SJCRH30 (cell line): ENCODE data around the gene UBE2QL1. TPM values are rescaled to one million over a fixed set of nuclear protein-coding genes. Genes with fewer than 3 reads are reported as not detected.

ENCODE experiments used
- DNase-seq, 2 experiments: peaks; one replicate each; pipeline ENCODE4 v3.0.0-alpha.2; 2015 to 2020
- H3K27ac ChIP-seq: fragments of 250-450 bp; sonication (Bioruptor Pico); 2 replicates; pipeline ENCODE4 v1.5.1; 2020; ENCODE audit warnings: mild to moderate bottlenecking, moderate library complexity
- H3K27me3 ChIP-seq: fragments of 250-450 bp; sonication (Bioruptor Pico); 2 replicates; pipeline ENCODE4 v1.5.1; 2020; ENCODE audit warnings: mild to moderate bottlenecking, moderate library complexity
- H3K36me3 ChIP-seq: fragments of 250-450 bp; sonication (Bioruptor Pico); 2 replicates; pipeline ENCODE4 v1.5.1; 2020; ENCODE audit warnings: mild to moderate bottlenecking, moderate library complexity
- H3K4me1 ChIP-seq: fragments of 250-450 bp; sonication (Bioruptor Pico); 2 replicates; pipeline ENCODE4 v1.5.1; 2020; ENCODE audit warnings: mild to moderate bottlenecking, moderate library complexity
- H3K4me3 ChIP-seq: fragments of 250-450 bp; sonication (Bioruptor Pico); 2 replicates; pipeline ENCODE4 v1.5.1; 2020; ENCODE audit warnings: mild to moderate bottlenecking, moderate library complexity
- H3K9me3 ChIP-seq: fragments of 250-450 bp; sonication (Bioruptor Pico); replicated peaks from 2 replicates; pipeline ENCODE4 v1.5.1; 2020; ENCODE audit warnings: mild to moderate bottlenecking, moderate library complexity
- total RNA-seq: library from RNA; depleted of rRNA; stranded (reverse); fragments of >200 nt; shearing (Covaris generic); gene quantifications from 2 replicates; pipeline ENCODE4 v1.2.3, GENCODE V29; 2014; rRNA removed

Gene UBE2QL1, protein sequence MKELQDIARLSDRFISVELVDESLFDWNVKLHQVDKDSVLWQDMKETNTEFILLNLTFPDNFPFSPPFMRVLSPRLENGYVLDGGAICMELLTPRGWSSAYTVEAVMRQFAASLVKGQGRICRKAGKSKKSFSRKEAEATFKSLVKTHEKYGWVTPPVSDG
- total RNA-seq, result 0.02 TPM in 1 of 2 replicates, not detected in the other

DNA sequence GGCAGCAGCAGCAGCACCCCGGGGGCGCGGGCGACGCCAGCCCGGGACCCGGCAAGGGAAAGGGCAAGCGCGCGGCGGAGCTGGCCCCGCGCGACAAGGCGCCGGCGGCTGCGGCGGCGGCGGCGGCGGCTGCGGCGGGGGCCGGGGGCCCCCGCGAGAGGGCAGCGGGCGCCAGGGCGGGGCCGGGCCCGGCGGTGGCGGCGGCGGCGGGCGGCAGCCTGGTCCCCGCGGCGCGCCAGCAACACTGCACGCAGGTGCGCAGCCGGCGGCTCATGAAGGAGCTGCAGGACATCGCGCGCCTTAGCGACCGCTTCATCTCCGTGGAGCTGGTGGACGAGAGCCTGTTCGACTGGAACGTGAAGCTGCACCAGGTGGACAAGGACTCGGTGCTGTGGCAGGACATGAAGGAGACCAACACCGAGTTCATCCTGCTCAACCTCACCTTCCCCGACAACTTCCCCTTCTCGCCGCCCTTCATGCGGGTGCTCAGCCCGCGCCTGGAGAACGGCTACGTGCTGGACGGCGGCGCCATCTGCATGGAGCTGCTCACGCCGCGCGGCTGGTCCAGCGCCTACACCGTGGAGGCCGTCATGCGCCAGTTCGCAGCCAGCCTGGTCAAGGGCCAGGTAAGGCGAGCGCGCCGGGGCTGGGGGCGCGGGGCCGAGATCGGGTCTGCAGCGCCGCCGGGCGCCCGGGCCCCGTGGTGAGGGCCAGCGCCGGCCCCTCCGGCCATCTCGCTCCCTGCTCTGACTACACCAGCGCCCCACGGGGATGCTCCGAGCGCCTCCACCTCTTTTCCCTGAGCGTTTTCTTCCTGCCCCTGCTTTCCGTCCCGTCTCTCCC lies at the start of gene UBE2QL1:
Gene UBE2QL1 (plus strand): TSS at position 238 of the 843 bp plus-strand sequence. CDS start 35 bp downstream, at position 273.
- H3K36me3 ChIP-seq, result no peaks in the 10 kb centered on the region
- H3K4me1 ChIP-seq, result no peaks in the 10 kb centered on the region
- no peak within 1 kb of the TSS for H3K4me3 ChIP-seq
- no peak for DNase-seq
- H3K27me3 ChIP-seq, result no peaks in the 10 kb centered on the region
- no peaks in the 10 kb centered on the region for H3K9me3 ChIP-seq
- no peak within 1 kb of the TSS for H3K27ac ChIP-seq

DNA sequence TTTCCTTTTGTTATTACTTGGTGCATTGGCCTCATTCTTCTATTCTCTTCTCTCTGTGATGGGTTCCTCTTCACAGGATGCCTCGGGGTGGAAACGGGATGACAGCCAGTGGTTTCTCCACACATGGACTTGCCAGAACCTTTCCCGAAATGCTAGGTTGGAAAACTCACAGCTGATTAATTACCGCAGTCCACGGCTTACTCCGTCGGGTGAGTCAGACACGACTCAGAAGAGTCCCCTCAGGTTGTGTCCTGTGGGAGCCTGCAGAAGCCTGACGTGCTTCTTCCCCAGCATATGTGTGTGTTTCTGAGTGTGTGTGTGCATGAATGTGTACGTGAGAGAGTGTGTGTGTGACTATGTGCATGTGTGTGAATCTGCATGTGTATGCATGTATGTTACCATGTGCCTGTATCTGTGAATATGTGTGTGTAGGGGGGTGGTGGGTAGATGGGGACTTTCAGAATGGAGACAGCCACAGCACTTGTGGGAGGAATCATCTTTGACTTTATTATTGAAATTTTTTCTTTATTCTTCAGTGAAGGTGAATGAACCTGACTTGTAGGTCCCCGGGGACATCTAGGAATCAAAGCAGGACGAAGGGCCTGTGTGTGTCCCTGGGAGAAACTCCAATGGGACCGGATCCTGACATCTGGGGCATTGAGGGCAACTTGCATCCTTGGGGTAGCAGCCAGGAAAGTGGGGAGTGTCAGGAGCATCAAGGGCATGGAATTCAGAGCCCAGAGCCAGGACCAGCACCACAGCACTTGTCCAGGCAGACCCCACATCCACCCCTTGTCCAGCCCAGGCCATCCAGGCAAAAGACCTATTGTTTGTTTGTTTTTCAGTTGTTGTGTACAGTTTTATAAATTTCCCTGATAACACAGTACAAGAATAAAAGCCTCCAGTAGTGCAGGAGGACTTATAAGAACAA lies 48.4 kb upstream of the UBE2QL1 start:
- Histone ChIP-seq H3K4me1 (no peaks in the 10 kb centered on the region), H3K4me3 (no peak overlapping the region), H3K27me3 (no peaks in the 10 kb centered on the region), H3K9me3 (no peaks in the 10 kb centered on the region), H3K36me3 (no peaks in the 10 kb centered on the region), H3K27ac (no peak overlapping the region)
- DNase-seq, result no peak

DNA sequence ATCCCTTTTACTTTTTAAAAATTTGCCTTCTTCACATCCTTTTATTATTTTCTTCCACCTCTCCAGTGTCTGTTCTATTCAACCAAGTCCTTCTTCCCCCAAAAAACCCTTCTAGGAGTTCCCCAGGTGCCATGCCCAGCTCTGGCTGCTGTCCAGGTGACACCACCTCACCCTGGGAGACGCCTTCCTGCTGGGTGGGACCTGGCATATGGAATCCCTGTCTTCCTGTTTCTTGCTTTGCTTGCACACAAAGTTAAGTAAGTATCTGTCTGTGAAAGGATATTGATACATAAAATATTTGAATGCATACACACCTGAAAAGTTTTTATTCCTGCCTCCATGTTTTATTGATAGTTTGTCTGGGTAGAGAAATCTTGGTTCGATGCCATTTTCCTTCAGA lies 47.2 kb upstream of the UBE2QL1 start:
- no peak for DNase-seq
- Histone ChIP-seq H3K36me3 (no peaks in the 10 kb centered on the region), H3K4me1 (no peaks in the 10 kb centered on the region), H3K9me3 (no peaks in the 10 kb centered on the region), H3K4me3 (no peak overlapping the region), H3K27me3 (no peaks in the 10 kb centered on the region), H3K27ac (no peak overlapping the region)

- no peak for DNase-seq
- no peaks in the 10 kb centered on the region for H3K4me1 ChIP-seq
- no peaks in the 10 kb centered on the region for H3K27me3 ChIP-seq
- H3K4me3 ChIP-seq, result no peak overlapping the region
- H3K36me3 ChIP-seq, result no peaks in the 10 kb centered on the region
- H3K9me3 ChIP-seq, result no peaks in the 10 kb centered on the region
- no peak overlapping the region for H3K27ac ChIP-seq
Measured at GRCh38 chr5:6402939-6403338, 45.7 kb upstream of the UBE2QL1 start.

DNA sequence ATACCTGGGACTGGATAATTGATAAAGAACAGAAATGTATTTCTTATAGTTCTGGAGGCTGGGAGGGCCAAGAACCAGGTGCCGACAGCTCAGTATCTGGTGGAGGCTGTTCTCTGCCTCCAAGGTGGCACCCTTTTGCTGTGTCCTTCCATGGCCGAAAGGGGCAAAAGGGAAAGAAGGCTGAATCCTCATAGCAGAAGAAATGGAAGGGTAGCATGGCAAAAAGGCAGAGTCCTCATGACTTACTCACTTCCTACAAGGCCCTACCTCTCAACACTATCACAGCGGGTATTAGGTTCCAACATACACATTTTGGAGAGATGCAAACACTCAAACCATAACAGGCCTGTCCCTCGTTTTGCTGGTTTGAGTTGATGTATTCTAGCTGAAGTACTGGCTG lies 45.2 kb upstream of the UBE2QL1 start:
- no peaks in the 10 kb centered on the region for H3K27me3 ChIP-seq
- no peaks in the 10 kb centered on the region for H3K9me3 ChIP-seq
- no peak overlapping the region for H3K27ac ChIP-seq
- no peak for DNase-seq
- no peaks in the 10 kb centered on the region for H3K36me3 ChIP-seq
- no peaks in the 10 kb centered on the region for H3K4me1 ChIP-seq
- H3K4me3 ChIP-seq, result no peak overlapping the region

DNA sequence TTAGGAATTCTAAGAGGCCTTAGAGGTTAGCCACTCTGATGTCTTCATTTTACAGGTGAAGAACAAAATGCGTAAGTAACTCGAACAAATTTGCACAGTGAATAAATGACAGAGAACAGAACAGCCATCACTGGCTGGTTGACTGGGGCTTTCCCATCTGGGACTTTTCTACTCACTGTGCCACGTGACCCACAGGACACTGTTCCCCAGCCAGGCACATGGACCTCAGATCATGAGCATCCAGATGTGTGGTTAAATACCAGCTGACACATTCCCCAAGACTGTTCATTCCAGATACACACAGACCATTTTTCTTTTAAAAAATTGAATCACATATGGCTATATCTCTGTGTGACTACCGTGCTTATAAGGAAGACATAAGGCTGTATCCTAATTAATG lies 44.5 kb upstream of the UBE2QL1 start:
- H3K27ac ChIP-seq, result no peak overlapping the region
- no peak overlapping the region for H3K4me3 ChIP-seq
- no peak for DNase-seq
- H3K27me3 ChIP-seq, result no peaks in the 10 kb centered on the region
- H3K9me3 ChIP-seq, result no peaks in the 10 kb centered on the region
- no peaks in the 10 kb centered on the region for H3K36me3 ChIP-seq
- H3K4me1 ChIP-seq, result no peaks in the 10 kb centered on the region

DNA sequence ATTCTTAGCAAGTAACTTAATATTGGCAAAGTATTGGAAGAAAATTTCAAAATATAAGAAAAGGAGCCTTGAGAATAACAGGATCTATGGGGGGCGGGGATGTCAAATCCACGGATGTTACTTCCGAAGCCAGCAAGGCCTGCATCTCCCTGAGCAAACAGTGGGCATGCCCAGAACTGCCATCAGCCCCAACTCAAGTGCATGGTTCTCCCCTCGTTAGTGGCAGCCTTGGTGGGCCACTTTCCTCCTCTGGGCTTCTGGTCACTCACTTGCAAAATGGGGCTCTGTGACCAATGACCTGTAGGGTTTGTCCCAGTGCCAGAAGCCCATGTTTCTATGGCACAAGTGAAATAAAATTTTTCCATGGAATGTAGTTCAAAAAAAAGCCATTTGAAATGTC lies 43.1 kb upstream of the UBE2QL1 start:
- H3K4me1 ChIP-seq, result no peaks in the 10 kb centered on the region
- no peak overlapping the region for H3K27ac ChIP-seq
- no peak for DNase-seq
- no peak overlapping the region for H3K4me3 ChIP-seq
- no peaks in the 10 kb centered on the region for H3K36me3 ChIP-seq
- no peaks in the 10 kb centered on the region for H3K9me3 ChIP-seq
- H3K27me3 ChIP-seq, result no peaks in the 10 kb centered on the region

DNA sequence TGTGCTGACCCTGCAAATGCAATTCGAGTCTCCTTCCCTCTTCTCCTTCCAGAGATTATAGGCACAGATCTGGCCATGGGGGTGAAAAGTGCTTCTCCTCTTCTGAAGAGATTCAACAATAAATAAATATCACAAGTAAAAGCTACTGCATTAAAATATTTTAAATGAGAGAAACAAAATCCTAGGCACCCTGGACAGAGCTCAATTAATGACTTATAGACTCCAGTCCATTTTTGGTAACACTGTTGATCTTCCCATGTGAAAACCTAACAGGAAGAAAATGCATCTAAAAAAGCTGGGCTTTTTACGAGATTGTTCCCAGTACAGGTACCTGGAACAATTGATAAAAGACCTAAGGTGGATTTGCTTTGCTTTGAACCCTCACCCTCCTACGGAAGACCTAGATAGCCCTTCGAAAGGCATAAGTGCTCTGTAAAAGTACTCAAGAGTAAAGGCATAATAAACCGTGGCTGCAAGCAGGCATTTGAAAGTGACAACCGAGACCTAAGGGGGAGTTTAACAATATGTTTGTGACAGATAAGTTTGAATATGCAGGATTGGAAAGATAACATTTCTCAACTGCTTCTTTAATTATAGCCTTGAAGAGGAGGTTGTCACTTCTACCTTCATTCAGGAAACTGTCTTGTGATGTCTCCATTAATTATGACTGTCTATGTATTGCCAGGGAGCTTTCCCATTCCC lies 41.0 kb upstream of the UBE2QL1 start:
- no peak for DNase-seq
- Histone ChIP-seq H3K9me3 (no peaks in the 10 kb centered on the region), H3K36me3 (no peaks in the 10 kb centered on the region), H3K27ac (no peak overlapping the region), H3K4me3 (no peak overlapping the region), H3K27me3 (no peaks in the 10 kb centered on the region), H3K4me1 (no peaks in the 10 kb centered on the region)

GRCh38 chr5:6408260-6408596 lies 40.4 kb upstream of the UBE2QL1 start:
- H3K36me3 ChIP-seq, result no peaks in the 10 kb centered on the region
- H3K27me3 ChIP-seq, result no peaks in the 10 kb centered on the region
- no peaks in the 10 kb centered on the region for H3K4me1 ChIP-seq
- no peaks in the 10 kb centered on the region for H3K9me3 ChIP-seq
- H3K27ac ChIP-seq, result no peak overlapping the region
- DNase-seq, result no peak
- no peak overlapping the region for H3K4me3 ChIP-seq

DNA sequence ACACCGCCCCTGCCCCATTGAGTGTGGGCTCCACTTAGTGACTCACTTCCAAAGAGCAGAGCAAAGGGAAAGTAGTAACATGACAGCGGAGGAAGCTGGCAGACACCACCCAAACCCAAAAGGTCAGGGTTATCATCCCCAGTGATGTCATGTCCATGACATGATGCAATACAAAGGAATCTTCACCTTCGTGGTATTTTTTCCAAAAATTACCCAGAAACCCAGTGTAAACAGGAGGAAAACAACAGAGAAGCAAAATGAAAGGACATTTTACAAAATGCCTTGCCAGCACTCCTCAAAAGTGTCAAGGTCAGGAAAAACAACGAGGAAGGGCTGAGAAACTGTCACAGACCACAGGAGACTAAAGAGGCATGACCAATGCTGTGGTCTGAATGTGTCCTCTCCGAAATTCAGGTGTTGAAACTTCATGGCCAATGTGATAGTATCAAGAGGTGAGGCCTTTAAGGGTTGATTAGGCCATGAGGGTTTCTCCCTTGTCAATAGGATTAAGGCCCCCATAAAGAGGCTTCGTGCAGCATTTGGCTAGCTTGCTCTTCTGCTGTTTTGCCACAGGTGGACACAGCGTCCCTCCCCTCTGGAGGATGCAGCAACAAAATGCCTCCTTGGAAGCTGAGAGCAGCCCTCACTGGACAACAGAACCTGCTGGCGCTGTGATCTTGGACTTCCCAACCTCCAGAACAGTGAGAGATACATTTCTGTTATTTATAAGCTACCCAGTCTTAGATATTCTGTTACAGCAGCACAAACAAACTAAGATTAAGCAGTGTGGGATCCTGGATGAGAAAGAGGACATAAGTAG lies 39.8 kb upstream of the UBE2QL1 start:
- Histone ChIP-seq H3K27ac (no peak overlapping the region), H3K4me3 (no peak overlapping the region), H3K9me3 (no peaks in the 10 kb centered on the region), H3K4me1 (no peaks in the 10 kb centered on the region), H3K36me3 (no peaks in the 10 kb centered on the region), H3K27me3 (no peaks in the 10 kb centered on the region)
- DNase-seq, result no peak

- Histone ChIP-seq H3K4me3 (no peak overlapping the region), H3K27ac (no peak overlapping the region), H3K36me3 (no peaks in the 10 kb centered on the region), H3K9me3 (no peaks in the 10 kb centered on the region), H3K4me1 (no peaks in the 10 kb centered on the region), H3K27me3 (no peaks in the 10 kb centered on the region)
- DNase-seq, result no peak
Measured at GRCh38 chr5:6410421-6410820, 38.2 kb upstream of the UBE2QL1 start.

GRCh38 chr5:6411141-6411540 lies 37.5 kb upstream of the UBE2QL1 start:
- no peak overlapping the region for H3K27ac ChIP-seq
- no peaks in the 10 kb centered on the region for H3K27me3 ChIP-seq
- no peaks in the 10 kb centered on the region for H3K9me3 ChIP-seq
- no peaks in the 10 kb centered on the region for H3K36me3 ChIP-seq
- no peak overlapping the region for H3K4me3 ChIP-seq
- H3K4me1 ChIP-seq, result no peaks in the 10 kb centered on the region
- no peak for DNase-seq

DNA sequence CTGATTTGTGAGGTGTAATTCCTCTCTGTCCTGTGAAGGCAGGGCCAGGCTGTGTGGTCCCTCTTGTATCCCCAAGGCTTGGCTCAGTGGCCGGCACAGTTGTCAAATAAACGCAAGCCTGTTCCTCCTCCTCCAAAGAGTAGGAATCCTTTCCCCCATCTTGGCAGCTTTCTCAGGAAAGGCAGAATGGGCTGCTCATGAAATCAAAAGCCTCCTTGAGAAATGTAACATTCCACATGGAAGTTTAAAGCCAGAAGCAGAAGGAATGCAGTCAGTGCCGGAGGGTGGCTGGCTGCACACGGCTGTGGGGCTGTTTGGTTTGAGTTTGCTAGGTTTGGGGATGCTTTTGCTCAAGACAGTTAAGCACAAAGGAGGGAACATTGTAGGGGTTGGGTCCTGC lies 35.8 kb upstream of the UBE2QL1 start:
- no peak for DNase-seq
- Histone ChIP-seq H3K4me3 (no peak overlapping the region), H3K9me3 (no peaks in the 10 kb centered on the region), H3K27me3 (no peaks in the 10 kb centered on the region), H3K27ac (no peak overlapping the region), H3K4me1 (no peaks in the 10 kb centered on the region), H3K36me3 (no peaks in the 10 kb centered on the region)

DNA sequence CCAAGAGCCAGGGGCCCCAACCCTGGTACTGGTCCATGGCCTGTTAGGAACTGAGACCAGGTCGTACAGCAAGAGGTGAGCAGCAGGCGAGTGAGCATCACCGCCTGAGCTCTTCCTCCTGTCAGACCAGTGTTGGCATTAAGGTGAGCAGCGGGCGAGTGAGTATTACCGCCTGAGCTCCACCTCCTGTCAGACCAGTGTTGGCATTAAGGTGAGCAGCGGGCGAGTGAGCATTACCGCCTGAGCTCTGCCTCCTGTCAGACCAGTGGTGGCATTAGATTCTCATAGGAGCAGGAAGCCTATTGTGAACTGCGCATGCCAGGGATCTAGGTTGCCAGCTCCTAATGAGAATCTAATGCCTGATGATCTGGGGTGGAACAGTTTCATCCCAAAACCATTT lies 31.0 kb upstream of the UBE2QL1 start:
- Histone ChIP-seq H3K4me3 (no peak overlapping the region), H3K4me1 (peaks cover 5% of the 10 kb centered on the region), H3K27me3 (no peaks in the 10 kb centered on the region), H3K9me3 (no peaks in the 10 kb centered on the region), H3K27ac (no peak overlapping the region), H3K36me3 (no peaks in the 10 kb centered on the region)
- no peak for DNase-seq
